Embryonic facial prominence (tissue), 1 donor: ENCODE results near the gene TMEM80.
"Not testable (repeated sequence)": the region's sequence is repeated elsewhere in the genome, so short reads cannot be mapped to it uniquely, and the experiment has no call there.

Source experiments
- DNase-seq: peaks from one replicate; pipeline ENCODE4 v3.0.0-alpha.2; 2016; ENCODE audit errors: extremely low spot score

The TMEM80 gene

DNA sequence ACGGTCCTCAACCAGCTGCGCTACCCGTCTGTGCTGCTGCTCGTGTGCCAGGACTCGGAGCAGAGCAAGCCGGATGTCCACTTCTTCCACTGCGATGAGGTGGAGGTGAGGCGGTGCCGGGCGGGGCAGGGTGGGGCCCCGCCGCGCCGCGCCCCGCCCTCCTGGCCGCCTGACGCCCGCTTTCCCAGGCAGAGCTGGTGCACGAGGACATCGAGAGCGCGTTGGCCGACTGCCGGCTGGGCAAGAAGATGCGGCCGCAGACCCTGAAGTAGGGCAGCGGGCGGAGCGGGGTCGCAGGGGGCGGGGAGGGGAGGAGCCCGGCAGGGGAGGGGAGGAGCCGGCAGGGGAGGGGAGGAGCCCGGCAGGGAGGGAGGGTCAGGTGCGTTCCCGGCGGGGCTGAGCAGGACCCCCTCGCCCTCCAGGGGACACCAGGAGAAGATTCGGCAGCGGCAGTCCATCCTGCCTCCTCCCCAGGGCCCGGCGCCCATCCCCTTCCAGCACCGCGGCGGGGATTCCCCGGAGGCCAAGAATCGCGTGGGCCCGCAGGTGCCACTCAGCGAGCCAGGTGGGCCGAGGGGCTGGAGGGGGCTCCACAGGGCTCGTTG is 25.1 kb downstream of the TMEM80 start:
- no peak for DNase-seq

DNA sequence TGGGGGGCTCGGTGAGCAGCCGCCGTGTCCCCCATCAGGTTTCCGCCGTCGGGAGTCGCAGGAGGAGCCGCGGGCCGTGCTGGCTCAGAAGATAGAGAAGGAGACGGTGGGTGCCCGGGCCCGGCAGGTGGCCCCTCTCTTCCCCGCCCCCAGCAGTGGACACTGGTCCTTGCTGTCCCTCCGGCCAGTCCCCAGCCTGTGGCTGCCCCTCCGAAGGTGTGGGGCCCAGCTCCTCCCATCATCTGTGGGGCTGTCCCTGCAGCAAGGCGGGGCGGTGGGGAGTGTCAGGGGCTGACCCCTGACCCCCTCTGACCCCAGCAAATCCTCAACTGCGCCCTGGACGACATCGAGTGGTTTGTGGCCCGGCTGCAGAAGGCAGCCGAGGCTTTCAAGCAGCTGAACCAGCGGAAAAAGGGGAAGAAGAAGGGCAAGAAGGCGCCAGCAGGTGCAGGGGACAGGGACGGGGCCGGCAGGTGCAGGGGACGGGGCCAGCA is 25.7 kb downstream of the TMEM80 start:
- no peak for DNase-seq

DNA sequence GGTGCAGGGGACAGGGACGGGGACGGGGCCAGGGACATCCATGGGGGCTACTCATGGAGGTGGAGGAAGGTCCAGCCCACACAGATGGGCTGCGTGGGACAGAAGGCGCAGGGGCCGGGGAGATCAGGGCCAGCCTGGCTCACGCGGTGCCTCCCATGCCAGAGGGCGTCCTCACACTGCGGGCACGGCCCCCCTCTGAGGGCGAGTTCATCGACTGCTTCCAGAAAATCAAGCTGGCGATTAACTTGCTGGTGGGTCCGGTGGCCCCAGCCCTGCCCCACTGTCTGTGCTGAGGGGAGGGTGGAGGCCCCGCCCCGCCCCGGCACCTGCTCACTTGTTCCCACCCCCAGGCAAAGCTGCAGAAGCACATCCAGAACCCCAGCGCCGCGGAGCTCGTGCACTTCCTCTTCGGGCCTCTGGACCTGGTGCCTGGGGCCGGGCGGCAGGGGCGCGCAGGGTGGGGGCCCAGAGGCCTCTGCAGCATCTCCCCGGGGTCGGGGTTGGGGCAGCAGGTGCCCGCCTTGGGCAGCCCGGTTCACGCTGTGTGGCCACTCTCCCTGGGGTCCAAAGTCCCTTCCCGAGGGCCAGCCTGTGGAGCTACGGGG is 26.2 kb downstream of the TMEM80 start:
- DNase-seq, result no peak

DNA sequence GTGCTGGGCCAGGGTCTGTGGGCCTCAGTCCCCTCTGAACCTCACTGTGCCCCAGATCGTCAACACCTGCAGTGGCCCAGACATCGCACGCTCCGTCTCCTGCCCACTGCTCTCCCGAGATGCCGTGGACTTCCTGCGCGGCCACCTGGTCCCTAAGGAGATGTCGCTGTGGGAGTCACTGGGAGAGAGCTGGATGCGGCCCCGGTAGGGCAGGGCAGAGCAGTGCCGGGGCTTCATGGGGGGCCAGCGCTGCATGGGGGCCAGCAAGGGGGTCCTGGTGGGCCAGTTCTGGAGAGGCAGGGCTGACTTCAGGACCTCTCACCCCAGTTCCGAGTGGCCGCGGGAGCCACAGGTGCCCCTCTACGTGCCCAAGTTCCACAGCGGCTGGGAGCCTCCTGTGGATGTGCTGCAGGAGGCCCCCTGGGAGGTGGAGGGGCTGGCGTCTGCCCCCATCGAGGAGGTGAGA is 26.8 kb downstream of the TMEM80 start:
- DNase-seq, result no peak

DNA sequence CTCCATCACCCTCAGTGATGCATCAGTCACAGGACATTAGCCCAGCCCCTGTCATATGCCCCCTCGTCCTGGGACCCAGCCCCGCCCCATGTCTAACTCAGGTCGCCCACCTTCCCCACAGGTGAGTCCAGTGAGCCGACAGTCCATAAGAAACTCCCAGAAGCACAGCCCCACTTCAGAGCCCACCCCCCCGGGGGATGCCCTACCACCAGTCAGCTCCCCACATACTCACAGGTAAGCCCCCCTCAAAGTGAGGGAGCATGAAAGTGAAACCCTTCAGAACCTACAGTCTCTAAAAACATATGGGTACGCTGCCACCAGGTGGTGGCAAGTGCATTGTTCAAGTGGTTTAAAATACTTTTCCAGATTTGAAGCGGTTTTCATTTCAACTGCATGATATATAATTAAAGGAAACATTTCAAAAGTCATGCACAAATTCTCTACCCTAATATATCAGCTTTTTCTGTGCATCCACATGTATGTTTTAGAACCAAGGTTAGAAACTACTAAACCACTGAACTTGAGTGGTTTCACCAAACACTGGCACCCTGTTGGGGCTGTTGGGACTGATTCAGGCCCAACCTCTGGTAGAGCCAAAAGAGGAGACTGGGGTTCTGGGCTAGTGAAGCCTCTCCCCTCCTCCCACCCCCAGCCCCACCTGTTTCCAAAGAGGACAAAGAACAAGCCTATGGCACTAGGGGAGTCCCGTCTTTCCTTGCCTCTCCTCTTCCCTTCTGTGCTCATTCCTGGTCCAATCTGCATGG is 27.7 kb downstream of the TMEM80 start:
- no peak for DNase-seq

DNA sequence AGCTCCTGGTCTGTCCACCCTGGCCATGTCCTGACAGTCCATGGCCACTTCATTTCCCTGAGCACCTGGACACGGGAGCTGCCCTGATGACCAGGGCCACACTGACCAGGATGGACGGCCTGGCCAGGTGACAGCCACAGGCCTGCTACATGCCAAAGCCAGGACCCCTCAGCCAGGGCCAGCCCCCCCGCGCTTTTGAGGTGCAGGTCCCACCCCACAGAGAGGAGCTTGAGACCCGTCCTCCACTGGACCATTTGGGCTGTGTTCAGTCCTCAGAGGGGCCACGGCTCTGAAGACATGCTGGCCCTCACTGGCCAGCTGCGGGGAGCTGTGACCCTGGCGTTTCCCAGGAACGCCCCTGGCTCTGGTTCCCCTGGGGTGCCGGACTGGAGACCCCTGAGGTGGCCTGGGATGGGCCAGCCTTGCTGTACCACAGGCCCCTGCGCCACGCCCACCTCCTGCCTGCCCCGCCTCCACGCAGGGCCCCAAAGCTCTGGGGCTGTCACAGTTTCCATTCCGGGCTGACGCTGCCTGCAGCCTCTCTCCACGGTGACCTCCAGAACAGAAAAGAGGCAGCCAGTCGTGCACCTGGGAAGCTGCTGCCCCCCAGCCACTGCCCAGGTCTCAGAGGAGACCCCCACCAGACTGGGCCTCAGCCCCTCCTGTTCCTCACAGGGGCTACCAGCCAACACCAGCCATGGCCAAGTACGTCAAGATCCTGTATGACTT is 28.6 kb downstream of the TMEM80 start:
- no peak for DNase-seq

DNA sequence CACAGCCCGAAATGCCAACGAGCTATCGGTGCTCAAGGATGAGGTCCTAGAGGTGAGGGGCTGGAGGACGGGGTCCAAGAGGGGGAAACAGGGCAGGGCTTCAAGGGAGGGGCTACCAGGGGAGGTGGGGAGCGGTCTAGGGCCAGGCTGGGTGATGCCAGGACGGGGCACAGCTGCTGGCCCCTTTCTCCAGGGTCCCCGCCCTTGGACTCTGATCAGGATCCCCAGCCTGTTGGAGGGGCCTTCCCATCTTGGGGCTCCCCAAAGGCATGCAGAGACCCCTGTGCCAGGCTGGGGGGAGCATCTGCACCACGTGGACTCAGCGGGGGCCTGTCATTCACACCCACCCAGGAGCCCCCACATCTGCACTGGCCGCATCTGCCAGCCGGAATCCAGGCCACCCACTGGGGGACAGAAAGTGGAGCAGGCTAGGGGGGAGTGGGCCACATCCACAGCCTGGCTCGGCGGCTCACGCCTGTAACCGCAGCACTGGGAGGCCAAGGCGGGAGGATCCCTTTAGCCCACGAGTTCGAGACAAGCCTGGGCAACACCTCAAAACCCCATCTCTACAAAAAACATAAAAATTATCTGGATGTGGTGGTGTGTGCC is 29.3 kb downstream of the TMEM80 start:
- DNase-seq, result no peak

DNA sequence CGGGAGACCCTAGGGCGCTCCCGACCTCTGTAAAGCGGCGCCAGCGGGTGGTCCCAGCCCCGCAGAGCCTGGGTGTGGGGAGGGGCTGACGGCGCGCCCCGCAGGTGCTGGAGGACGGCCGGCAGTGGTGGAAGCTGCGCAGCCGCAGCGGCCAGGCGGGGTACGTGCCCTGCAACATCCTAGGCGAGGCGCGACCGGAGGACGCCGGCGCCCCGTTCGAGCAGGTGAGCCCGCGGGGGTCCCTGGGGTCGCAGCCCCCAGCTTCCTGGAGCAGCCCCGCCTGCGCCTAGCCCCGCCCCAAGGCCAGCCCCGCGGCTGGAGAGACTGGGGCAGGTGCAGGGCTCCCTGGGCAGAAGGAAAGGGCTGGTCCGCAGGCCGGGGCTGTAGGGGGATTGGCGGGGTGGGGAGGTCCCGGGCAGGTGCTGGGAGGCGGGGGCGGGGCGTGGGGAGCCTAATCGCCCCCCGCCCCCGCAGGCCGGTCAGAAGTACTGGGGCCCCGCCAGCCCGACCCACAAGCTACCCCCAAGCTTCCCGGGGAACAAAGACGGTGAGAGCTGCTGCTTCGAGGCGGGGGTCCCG is 30.1 kb downstream of the TMEM80 start:
- no peak for DNase-seq

DNA sequence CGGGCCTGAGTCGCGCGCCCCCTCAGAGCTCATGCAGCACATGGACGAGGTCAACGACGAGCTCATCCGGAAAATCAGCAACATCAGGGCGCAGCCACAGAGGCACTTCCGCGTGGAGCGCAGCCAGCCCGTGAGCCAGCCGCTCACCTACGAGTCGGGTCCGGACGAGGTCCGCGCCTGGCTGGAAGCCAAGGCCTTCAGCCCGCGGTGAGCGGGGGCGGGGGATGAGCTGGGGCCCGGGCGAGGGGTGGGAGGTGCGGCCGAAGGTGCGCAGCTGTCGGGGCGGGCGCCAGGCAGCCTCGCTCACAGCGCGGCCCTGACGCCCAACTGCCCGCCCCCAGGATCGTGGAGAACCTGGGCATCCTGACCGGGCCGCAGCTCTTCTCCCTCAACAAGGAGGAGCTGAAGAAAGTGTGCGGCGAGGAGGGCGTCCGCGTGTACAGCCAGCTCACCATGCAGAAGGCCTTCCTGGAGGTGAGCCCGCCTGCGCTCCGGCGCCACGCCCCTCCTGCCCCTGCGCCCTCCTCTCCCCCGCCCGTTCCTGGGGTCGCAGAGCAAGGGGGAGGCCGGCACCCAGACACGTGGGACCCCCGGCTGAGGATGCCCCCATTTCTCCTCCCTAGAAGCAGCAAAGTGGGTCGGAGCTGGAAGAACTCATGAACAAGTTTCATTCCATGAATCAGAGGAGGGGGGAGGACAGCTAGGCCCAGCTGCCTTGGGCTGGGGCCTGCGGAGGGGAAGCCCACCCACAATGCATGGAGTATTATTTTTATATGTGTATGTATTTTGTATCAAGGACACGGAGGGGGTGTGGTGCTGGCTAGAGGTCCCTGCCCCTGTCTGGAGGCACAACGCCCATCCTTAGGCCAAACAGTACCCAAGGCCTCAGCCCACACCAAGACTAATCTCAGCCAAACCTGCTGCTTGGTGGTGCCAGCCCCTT is 30.9 kb downstream of the TMEM80 start:
- no peak for DNase-seq

DNA sequence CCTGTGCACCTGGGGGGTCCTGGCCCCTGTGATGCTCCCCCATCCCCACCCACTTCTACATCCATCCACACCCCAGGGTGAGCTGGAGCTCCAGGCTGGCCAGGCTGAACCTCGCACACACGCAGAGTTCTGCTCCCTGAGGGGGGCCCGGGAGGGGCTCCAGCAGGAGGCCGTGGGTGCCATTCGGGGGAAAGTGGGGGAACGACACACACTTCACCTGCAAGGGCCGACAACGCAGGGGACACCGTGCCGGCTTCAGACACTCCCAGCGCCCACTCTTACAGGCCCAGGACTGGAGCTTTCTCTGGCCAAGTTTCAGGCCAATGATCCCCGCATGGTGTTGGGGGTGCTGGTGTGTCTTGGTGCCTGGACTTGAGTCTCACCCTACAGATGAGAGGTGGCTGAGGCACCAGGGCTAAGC is 31.7 kb downstream of the TMEM80 start:
- no peak for DNase-seq

DNA sequence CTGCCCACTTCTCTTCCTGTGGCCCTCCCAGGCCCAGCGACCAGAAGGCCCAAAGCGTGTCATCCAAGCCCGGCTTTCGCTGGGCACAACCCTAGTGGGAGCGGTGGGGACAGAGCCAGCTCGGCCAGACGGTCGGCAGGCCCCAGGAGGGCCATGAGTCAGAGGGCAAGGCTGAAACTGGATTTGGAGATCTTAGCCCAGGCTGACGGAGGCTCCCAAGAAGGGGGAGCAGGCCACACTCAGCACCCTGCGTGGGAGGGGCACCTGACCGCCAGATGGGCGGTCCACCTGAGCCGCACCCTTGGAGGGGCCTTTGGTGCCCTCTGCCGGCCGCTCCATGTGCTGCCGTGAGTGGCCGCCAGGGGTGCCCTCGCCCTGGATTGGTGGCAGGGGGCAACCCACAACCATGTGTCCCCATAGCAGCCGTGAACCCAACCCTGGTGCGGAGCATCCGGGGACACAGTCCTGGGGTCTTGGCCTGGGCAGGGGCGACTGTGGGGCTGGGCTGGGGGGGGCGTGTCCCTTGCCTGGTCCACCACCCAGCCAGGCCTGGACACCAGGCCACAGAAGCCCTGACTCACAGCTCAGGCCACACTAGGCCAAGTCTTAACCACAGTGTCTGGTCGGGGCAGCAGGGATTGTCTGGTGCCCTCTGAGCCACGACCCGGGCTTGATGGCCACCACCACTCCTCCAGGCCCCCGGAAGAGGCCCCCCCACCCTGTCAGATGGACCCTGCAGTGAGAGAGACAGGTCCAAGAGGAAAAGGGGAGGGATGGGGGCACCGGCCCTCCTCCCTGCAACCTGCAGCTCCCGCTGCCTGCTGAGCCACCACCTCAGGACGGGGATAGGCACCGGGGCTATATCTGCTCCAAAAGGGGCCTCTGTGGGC is 32.5 kb downstream of the TMEM80 start:
- DNase-seq, result no peak

DNA sequence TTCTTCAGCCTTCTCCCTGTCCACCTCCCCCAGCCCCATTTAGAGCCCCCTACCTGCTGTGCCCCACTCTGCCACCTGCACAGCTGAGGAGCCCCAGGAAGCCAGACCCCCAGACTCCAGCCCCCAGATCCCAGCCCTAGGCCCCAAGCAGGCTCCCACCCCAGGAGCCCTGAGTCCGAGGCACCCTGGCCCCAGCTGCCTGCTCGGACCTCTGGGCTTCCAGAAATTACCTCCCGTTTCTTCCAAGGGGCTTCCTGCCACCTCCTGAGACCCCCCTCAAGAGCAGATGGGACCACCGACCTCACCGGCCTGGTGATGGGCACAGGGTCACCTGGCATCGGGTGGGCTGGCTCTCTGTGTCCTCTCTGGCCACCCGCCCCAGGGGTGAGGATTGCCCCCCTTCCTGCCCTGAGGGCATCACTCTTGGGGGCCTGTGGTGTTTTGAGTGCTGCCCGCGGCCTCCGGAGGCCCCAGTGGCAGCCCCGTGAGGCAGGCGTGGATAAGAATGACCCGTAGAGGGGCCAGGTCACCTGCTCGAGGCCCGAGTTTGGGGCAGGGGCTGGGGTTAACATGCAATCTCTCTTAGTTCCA is 33.4 kb downstream of the TMEM80 start:
- no peak for DNase-seq

DNA sequence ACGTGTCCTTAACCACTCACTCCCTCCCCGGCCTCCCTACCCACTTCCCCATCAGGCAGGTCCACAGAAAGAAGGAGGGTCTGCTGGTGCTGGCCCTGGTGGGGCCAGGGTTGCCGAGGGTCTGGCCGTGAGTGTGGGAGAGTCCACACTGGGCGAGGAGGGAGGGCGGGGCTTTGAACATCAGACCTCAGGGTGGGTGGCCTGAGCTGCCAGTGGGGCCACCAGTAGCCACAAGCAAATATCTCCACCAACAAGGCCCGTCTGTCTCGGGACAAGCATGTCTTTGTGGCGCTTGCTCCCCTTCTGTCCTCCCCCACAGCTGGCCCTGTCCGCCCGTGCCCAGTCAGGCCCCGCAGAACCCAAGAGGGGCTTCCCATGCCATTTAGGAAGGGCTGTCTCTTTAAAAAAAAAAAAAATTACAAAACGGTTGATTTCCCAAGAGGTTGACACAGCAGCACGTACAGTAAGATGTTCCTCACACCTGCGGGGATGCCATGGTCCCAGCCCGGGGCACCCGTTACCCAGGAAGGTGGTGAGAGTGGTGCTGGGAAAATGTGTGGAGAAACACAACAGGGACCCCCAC is 34.0 kb downstream of the TMEM80 start:
- DNase-seq, result no peak

DNA sequence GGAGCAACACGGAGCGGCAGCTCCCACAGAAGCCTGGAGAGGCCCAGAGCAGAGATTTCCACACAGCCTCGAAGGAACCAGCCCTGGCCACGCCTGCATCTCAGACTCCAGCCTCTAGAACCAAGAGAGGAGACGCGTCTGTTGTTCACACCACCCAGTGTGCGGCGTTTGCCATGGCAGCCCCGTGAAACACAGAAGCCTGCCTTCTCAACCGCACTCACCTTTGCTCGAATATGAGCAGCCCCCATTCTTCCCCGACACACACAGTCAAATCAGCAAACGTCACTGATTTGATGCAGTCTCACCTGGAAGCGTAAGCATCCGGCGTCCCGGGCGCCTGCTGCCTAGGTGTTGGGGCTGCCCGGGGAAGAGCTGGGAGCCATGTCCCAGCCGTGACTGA is 37.5 kb downstream of the TMEM80 start:
- no peak for DNase-seq

DNA sequence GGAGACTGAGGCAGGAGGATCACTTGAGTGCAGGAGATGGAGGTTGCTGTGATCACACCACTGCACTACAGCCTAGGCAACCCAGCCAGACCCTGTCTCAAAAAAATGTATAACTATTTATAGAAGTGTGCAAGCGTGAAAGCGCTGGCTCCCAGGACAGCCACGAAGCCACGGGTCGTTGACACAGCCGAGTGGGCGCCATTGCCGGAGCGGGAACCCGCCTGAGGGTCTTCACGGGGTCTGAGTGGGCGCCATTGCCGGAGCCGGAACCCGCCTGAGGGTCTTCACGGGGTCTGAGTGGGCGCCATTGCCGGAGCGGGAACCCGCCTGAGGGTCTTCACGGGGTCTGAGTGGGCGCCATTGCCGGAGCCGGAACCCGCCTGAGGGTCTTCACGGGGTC is 38.9 kb downstream of the TMEM80 start:
- not testable (repeated sequence) for DNase-seq

DNA sequence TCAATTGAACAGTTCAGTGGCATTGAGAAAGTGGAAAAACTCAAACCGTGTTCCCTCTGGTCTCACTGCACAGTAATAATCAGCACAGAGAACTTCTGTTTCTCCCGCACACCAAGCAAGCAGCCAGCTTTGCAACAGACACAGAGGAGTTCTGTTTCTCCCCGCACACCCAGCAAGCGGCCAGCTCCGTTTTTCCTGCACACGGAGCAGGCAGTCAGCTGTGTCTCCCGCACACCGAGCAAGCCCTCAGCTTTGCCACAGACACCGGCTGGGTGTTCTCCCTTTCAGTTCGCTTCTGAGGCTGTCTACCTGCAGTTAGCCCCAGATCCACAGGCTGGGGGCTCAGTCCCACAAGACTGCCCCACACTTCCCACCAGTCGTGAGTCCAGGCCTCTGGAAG is 41.8 kb downstream of the TMEM80 start:
- no peak for DNase-seq

DNA sequence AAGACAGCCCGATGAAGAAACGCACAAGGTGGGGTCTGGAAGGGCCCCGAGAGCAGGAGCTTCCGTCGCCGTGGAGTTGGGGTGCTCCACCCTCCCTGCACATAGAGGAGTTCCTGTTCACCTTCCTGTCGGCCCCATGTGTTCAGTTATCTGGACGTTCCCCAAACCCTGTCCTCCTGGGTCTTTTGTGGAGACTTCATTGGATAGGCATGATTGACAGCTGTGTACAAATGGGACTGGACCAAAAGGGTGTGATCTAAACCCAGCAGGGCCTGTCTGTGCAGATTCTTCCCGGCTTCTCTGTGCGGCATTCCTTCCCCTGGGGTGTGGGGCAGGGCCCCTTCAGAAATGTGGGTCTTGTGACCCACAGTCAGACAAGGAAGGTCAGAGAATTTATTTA is 42.3 kb downstream of the TMEM80 start:
- DNase-seq, result not testable (repeated sequence)

DNA sequence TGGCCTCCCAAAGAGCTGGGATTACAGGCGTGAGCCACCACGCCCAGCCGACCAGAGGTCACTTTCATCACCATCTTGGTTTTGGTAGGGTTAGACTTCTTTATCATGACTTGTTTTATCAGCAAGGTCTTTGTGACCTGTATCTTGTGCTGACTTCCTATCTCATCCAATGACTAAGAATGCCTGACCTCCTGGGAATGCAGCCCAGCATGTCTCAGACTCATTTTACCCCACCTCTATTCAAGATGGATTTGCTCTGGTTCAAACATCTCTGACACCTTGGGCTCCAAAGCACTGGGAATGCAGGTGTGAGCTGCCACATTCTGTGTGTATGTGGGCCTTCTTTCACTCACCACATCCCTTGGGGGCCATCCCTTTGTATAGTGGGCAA is 46.5 kb downstream of the TMEM80 start:
- DNase-seq, result no peak
